GM18505 (cell line): ENCODE results near the gene EYS.

Source experiments
- ATAC-seq: cut with Tn5 transposase; IDR thresholded peaks from one replicate; pipeline ENCODE4 v1.9.1; 2021; ENCODE audit not compliant: unreplicated experiment
- POLR2A ChIP-seq: IDR thresholded peaks from 4 replicates; pipeline ENCODE4 v1.6.1; 2011; ENCODE audit warnings: borderline replicate concordance; ENCODE audit not compliant: insufficient read depth, insufficient read length; ENCODE audit errors: extremely low read depth

Gene EYS

GRCh38 chr6:64874776-64875175 lies 832.2 kb downstream of the EYS start:
- TF ChIP-seq POLR2A: no peak
- no peak for ATAC-seq

- TF ChIP-seq POLR2A: no peak
- ATAC-seq: no peak
Observed at GRCh38 chr6:64872633-64873032, 834.4 kb downstream of the EYS start.

- no peak for ATAC-seq
Observed at GRCh38 chr6:64861039-64861651, 845.9 kb downstream of the EYS start.

DNA sequence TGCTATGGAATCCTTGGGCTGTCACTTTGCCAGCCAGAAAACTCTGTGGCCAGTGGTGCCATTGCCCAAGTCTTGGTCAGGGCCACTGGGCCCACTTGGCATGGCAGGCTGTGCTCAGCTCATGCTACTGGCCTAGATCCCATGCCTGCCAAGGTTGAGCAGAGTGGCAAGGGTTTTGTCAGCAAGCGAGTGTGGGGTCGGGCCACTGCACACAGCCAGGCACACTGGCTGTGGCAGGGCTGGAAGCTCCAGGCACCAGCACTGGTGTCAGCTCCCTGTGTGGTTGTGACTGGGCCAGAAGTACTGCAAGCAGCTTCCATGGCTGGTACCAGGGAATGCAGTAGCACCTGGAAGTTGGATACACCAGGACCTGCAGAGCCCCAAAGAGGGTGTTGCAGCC lies 846.8 kb downstream of the EYS start:
- no peak for TF ChIP-seq POLR2A
- ATAC-seq: no peak

More at GRCh38 chr6:64861039-64861651, 845.9 kb downstream of the EYS start:
- TF ChIP-seq POLR2A: no peak

GRCh38 chr6:64850121-64850520 lies 856.9 kb downstream of the EYS start:
- no peak for ATAC-seq
- TF ChIP-seq POLR2A: no peak

GRCh38 chr6:64848467-64848866 lies 858.6 kb downstream of the EYS start:
- no peak for TF ChIP-seq POLR2A
- no peak for ATAC-seq

GRCh38 chr6:64847396-64847795 lies 859.6 kb downstream of the EYS start:
- no peak for TF ChIP-seq POLR2A
- ATAC-seq: no peak

- ATAC-seq: no peak
- TF ChIP-seq POLR2A: no peak
Observed at GRCh38 chr6:64838726-64839125, 868.3 kb downstream of the EYS start.

DNA sequence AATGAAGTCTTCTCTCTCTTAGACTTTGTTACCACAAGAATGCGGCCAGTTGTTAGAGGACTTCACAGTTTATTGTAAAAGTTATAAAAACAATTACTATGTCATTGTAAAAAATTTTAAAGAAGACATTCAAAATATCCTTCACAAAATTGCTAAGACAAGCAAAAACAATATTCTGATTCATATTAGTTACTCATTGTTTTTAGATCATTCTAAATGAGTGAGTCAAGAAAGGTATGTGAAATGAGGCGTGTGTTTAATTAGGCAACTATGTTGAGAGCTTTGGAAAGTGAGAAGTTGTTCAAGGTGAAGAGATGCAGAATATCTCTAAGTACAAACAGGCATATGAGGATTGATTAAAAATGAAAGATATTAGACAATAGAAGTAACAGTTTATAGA lies 875.3 kb downstream of the EYS start:
- TF ChIP-seq POLR2A: no peak
- no peak for ATAC-seq

GRCh38 chr6:64817525-64817924 lies 889.5 kb downstream of the EYS start:
- TF ChIP-seq POLR2A: no peak

GRCh38 chr6:64815718-64816117 lies 891.3 kb downstream of the EYS start:
- no peak for TF ChIP-seq POLR2A

More at GRCh38 chr6:64817525-64817924, 889.5 kb downstream of the EYS start:
- ATAC-seq: no peak

GRCh38 chr6:64812138-64812537 lies 894.9 kb downstream of the EYS start:
- ATAC-seq: no peak

More at GRCh38 chr6:64815718-64816117, 891.3 kb downstream of the EYS start:
- no peak for ATAC-seq

GRCh38 chr6:64811119-64811518 lies 895.9 kb downstream of the EYS start:
- ATAC-seq: no peak

More at GRCh38 chr6:64812138-64812537, 894.9 kb downstream of the EYS start:
- no peak for TF ChIP-seq POLR2A

GRCh38 chr6:64807785-64808184 lies 899.2 kb downstream of the EYS start:
- no peak for TF ChIP-seq POLR2A
- no peak for ATAC-seq

More at GRCh38 chr6:64811119-64811518, 895.9 kb downstream of the EYS start:
- TF ChIP-seq POLR2A: no peak
